GM21515 (cell line): ENCODE measurements around the gene WDR4.
"Not testable (repeated sequence)": the region's sequence is repeated elsewhere in the genome, so short reads cannot be mapped to it uniquely, and the experiment has no call there.

Experiments used
- ATAC-seq: cut with Tn5 transposase; IDR thresholded peaks from one replicate; pipeline ENCODE4 v1.9.1; 2021; ENCODE audit not compliant: unreplicated experiment

The WDR4 gene

DNA sequence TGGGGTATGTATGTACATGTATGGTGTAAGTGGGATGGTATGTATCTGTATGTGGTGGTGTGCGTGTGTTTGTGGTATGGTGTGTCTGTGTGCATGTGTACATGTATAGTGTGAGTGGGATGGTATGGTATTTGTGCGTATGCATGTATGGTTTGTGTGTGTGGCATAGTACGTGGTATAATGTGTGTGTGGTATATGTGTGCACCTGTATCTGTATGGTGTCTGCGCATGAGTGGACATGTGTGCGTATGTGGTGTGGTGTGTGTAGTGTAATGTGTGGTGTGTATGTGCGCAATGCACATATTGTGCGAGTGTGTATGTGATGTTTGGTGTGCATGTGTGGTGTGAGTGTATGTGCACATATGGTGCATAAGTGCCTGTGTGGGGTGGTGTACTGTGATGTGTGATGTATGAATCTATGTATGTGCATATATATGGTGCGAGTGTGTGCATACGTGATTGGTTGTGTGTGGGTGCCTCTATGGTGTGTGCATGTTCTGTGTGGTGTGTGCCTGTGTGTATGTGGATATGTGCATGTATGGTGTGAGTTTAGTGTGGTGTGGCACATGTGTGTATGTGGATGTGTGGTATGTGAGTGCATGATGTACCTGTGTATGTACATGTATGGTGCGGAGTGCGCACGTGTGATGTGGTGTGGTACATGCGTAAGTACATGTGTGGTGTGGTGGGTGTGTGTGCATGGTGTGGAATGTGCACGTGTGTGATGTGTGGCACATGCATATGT is 38.8 kb downstream of the WDR4 start:
- no peak for ATAC-seq

DNA sequence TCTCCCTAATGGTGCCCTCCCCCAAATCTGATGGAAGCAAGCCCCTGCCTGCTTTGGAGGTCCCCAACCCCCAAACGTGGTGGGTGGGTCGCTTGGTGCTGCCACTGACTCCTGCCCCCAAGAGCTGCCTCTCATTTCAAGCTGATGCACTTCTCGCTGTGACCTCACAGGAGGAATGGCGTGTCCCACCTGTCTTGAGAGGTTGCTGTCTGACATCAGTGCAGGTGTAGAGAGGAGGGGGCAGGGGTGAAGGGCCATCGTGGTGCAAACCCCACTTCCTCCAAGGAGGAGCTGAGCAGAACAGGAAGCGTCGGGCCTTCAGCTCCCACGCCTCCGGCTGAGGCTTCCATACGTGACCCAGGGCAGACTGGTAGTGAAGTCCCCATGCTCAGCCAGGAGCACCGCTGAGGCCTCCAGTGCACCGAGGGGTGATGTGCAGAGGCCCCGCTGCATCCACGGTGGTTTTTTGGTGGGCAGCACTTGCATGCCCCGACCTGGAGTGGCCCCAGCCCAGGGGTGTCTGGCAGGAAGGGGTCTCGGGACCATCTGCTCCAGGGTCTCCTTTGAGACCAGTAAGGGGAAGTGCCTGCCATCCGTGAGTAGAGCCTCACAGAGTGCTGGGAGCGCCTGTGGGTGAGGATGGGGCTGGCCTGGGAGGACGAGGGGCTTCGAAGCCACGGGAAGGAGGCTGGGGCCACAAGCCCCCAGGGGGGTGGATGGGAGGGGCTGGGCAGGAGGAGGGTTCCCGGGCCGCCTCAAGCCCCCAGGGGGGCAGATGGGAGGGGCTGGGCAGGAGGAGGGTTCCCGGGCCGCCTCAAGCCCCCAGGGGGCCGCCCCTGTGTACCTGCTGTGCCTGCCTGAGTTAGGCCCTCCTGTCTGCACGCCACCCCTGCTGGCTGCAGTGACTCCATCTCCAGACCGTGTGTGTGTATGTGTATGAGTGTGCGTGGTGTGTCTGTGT is 39.8 kb downstream of the WDR4 start:
- no peak for ATAC-seq

DNA sequence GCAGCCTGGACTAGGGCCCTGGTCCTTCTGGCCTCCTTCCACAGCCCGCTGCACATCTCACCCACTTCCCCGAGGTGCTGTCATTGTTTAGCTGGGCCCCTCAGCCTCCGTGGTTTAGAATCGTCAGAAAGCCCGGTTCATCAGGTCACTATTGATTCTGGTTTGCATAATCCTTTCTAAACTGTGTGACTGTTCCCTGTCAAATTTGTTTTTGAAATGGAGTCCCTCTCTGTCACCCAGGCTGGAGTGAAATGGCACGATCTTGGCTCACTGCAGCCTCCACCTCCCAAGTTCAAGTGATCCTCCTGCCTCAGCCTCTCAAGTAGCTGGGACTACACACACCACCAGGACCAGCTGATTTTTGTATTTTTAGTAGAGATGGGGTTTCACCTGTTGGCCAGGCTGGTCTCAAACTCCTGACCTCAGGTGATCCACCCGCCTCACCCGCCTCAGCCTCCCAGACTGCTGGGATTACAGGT is 41.1 kb downstream of the WDR4 start:
- ATAC-seq, result not testable (repeated sequence)

DNA sequence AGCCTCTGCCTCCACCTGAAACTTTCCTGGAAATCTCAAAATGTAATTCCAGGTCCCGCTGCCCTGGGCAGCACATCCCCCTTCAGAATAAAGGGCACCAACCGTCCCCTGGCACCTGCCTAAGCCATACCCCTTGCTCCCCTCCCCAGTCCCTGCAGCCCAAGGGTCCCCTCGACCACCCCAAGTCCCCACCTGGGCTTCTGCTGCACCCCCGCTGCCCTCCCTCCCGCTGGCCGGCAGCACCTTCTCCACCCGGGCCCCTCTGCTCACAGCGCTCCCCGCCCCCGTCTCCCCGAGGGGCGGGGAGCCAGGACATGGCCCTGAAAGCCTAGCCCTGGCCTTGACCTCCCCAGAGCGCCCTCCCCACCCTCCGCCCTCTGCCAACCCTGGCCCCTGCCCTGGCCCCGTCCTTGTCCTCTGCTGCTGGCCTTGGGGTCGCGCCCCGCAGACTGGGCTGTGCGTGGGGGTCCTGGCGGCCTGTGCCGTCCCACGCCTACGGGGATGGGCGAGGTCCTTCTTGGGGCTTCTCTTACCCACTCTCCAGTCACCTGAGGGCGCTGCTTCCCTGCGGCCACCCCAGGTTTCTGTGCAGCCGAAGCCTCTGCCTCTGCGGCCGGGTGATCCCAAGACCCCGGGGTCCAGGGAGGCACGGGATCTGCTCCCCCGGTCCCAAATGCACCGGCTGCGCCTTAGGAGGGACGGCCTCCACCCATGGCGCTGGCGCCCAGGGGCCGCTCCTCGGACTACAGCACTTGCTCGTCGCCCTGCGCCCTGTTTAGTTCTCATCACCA is 41.7 kb downstream of the WDR4 start:
- ATAC-seq, result no peak

DNA sequence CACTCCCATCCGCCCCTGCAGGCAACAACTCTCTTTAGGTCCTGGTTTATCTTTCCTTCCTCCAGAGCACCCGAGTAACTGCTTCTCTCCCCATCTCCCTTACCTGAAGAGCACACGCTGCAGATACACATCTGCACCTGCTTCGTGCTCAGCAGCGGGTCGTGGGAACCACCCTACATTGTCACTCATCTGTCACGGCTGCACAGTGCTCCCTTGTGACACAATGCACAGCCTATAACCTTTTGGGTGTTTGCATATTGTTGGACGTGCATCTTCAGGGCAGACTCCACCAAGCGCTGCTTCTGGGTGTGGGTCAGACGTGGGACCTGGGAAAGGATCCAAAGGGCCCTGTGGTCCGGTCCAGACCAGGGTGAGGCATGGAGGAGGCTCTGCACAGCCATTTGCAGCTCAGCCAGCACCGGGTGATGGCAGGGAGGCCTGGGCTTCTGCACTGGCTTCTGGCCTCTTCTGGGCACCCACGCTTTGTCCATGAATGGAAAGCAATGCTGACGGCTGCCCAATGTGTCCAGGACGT is 42.5 kb downstream of the WDR4 start:
- ATAC-seq, result no peak

DNA sequence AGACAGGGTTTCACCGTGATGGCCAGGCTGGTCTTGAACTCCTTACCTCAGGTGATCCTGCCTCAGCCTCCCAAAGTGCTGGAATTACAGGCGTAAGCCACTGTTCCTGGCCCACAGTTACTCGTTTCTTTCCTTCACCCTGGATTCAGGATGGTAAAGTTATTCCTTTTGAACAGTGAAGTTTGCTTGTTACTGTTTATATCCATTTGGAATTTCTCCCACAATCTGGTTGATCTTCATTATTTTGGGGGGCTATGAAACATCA is 43.0 kb downstream of the WDR4 start:
- no peak for ATAC-seq

DNA sequence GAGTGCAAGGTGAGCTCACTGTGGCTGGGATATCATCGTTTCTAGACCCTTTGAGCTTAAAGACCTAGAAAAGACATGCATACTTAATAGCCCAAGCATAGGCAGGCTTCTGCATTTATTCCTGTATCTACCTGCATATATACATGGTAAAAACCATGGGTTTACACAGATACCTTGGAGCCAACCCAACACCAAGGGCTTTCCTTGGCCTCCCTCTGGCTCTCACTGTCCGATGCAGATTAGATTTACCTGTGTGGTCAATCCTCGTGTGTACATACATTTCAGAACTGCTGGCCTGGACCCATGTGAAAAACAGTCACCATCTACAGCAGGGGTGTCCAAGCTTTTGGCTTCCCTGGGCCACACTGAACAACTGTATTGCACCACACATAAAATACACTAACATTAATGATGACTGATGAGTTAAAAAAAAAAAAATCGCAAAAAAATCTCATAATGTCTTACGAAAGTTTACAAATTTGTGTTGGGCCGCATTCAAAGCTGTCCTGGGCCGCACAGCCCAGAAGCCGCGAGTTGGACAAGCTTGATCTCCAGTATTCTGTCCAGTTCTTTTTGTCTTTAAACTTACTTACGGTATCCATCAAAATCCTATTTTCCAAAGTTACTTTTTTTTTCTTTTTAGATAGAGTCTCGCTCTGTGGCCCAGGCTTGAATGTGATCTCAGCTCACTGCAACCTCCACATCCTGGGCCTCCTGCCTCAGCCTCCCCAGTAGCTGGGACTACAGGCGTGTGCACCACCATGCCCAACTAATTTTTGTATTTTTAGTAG is 43.5 kb downstream of the WDR4 start:
- no peak for ATAC-seq

DNA sequence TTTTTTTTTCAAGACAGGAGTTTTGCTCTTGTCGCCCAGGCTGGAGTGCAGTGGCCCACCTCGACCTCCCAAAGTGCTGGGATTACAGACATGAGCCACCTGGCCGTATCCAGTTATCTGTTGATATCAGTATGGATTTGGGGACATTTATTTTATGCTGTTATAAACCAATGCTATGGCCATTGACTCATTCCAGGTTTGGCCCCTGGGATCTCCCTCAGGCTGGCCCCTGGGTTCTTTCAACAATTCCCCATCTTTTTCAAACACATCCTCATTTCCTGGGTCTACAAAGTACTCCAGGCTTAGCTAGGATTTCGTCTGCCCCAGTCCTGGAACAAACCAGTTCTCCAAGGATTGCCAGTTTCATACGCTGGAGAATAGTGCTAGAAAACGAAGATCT is 44.1 kb downstream of the WDR4 start:
- ATAC-seq, result no peak

DNA sequence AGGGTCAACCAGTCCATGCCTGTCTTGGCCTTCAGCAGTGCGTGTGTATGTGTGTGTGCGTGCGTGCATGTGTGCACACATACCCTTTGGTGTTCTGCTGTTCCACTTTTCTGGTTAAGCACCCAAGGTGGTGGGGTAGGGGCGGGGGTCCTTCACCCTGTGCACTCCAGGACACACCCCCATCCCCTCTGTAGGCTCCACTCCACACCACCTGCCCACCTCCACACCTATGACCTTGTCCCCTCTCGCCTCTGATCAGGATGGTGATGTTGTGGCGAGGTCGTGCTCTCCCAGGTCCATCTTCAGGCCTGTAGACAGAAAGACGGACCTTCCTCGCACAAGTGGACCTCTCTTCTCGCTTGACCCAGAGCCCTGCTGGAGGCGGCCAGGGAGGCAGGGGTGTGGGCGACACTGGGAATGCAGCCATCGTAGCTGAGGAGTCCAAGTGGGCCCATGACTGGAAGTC is 44.6 kb downstream of the WDR4 start:
- no peak for ATAC-seq

DNA sequence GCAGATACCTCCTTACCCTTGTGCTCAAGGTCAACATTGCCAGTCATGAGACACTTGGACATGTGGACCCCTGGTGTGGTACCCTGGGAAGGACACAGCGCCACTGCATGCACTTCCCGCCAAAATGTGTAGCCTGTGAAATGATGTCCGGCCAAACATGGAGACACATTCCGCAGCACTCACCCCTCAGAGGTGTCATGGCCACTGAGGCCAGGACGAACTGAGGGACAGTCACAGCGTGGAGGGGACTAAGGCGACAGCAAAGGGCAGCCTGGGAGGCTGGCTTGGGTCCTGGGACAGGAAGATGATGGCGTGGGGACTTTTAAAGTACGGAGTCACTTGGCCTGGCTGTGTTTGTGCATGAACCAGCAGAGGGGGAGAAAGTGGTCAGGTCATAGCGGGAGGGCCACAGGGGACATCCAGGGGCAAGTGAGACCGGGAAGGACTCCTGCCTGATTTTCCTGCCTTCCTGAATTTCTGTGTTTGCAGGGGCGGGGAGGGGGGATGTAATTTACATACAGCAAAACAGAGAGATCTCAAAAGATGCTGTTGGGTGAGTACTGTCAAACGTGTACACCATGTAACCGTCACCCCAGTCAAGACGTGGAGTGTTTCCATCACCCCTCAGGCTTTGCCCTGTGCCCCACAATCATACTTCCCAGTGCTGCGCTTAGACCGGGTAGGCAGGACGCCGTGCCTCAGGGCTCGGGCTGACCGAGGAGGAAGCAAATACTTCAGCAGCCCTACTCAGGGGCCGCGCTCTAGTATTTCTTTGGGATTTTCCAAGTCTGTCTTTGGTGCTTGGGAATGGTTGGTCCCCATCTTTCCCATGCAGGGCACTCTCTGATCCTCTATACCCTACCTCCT is 45.2 kb downstream of the WDR4 start:
- no peak for ATAC-seq

DNA sequence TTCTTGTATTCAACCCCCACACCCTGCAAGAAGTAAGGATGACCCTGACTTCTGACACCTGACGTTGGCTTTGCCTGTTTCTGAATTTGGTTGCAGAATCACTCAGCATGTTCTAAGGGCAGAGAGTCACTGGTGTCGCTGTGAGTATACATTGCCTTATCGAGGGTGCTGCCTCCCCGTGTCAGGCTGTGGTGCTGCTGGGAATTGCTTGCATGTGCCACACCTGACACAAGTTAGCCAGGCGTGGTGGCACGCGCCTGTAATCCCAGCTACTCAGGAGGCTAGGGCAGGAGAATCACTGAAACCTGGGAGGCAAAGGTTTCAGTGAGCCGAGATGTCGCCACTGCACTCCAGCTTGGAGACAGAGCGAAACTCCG is 45.9 kb downstream of the WDR4 start:
- no peak for ATAC-seq

DNA sequence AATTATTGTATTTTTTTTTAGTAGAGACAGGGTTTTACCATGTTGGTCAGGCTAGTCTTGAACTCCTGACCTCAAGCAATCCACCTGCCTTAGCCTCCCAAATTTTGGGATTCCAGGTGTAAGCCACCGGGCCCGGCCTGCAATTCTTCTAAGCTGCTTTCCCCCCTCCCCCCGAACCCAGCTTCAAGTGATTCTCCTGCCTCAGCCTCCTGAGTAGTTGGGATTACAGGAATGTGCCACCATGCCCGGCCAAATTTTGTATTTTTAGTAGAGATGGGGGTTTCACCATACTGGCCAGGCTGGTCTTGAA is 47.1 kb downstream of the WDR4 start:
- not testable (repeated sequence) for ATAC-seq

DNA sequence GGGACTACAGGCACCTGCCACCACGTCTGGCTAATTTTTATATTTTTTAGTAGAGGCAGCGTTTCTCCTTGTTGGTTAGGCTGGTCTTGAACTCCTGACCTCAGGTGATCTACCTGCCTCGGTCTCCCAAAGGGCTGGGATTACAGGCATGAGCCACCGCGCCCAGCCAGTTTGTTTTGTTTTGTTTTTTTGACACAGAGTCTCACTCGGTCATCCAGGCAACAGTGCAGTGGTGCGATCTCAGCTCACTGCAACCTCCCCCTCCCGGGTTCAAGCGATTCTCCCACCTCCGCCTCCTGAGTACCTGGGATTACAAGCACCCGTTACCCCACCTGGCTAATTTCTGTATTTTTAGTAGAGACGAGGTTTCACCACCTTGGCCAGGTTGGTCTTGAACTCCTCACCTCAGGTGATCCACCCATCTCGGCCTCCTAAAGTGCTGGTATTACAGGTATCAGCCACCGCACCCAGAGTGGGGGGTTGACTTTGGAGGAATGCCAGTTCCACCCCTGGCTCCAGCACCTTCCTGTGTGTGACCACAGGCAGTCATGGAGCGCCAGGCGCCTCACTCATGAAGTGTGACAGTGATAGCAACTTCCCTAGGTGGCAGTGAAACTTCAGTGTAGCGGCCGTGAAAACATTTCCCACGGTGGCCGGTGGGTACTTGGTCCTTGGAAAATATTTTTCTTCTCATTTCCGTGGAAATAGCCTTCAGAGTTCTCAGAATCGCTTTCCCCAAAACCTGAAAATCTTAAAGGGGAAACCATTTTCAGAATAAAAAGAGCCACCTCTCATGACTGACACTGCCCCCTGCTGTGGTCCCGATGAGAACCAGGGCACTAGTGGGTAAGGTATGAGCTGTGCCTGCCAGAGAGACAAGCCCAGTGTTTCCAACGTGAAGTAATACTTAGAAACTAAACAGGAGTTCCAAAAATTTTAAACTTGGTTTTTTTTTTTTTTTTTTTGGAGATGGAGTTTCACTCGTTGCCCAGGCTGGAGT is 48.6 kb downstream of the WDR4 start:
- no peak for ATAC-seq

DNA sequence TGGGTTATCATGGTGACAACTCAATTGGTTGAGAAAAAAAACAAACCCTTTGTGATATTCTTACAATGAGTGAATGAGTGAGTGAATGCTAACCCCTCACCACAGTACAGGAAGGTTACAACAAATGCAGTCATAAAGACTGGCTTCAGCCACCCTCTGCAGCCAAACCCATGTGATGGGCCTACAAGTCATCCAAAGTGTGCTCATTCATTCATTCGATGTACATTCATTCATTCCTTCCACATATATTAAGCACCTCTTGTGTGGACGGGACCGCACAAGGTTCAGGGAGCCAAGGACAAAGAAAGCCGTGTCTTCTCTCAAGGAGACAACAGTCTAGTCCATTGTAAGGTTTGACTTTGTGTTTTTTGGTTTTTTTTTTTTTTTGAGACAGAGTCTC is 49.4 kb downstream of the WDR4 start:
- no peak for ATAC-seq

DNA sequence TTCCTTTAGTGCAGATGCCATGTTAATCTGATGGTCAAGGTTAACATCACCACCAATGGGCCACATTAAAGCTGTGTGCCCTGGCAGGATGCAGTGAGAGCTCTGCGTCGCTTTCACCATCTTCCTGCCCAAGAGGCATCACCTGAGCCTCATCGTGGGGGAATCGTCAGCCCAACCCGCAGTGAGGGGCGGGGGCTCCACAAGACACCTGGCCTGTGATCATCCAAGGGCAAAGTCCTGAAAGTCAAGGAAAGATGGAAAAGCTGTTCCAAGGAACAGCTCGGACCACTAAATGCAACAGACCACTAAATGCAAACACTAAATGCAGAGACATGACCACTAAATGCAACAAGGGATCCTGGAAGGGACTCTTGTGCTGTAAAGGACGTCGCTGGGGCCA is 49.9 kb downstream of the WDR4 start:
- no peak for ATAC-seq

DNA sequence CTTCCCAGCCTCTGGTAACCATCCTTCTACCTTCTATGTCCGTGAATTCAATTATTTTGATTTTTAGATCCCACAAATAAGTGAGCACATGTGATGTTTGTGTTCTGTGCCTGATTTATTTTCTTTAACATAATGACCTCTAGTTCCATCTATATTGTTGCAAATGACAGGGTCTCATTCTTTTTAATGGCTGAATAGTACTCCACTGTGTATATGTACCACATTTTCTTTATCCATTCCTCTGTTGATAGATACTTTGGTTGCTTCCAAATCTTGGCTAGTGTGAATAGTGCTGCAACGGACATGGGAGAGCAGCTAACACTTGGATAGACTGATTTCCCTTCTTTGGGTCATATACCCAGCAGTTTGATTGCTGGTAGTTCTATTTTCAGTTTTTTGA is 51.8 kb downstream of the WDR4 start:
- no peak for ATAC-seq

DNA sequence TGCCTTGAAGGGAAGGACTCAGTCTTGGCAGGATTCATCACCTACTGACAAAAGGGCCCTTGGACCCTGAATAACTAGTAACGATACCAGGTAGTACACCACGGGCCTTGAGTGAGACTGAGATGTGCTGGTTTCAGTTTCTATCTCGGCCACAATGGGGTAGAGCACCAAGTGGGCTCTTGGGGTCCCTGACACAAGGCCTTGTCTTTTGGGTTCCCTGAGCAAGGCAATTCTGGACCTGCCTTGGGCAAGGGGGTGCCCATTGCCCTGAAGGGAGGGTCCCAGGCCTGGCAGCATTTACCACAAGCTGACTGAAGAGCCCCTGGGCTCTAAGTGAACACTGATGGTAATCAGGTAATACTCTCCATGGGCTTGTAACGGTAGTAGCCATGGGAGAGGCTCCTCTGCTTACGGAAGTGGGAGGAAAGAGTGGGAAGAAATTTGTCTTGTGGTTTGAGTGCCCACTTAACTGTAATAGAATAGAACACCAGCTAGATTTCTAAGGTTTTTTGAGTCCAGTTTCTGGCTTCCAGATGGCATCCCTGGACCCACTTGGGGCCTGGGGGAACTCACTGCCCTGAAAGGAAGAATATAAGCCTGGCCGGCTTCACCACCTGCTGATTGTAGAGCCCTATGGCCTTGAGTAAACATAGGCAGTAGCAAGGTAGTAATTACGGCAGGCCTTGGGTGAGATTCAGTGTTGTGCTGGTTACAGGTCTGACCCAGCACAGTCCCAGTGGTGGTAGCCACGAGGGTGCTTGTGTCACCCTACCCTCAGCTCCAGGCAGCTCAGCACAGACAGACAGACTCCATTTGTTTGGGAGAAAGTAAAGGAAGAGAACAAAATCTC is 58.5 kb downstream of the WDR4 start:
- no peak for ATAC-seq
